Transverse colon (tissue), 4 donors: Measurements from ENCODE around the gene SMCO2. TPM values are rescaled to one million over a fixed set of nuclear protein-coding genes. Genes with fewer than 3 reads are reported as not detected.

Experiments used
- DNase-seq: peaks from one replicate; pipeline ENCODE4 v3.0.0-alpha.2; 2019
- H3K27ac ChIP-seq, 4 donors: fragments of 200-600 bp; sonication (generic); 2 replicates each; pipeline ENCODE4 v1.5.1; 2016 to 2018; ENCODE audit warnings: inconsistent platforms in 4 of 4
- H3K27me3 ChIP-seq: fragments of 200-600 bp; sonication (generic); 2 replicates; pipeline ENCODE4 v1.5.1; 2017; ENCODE audit warnings: inconsistent platforms
- H3K36me3 ChIP-seq, 4 donors: fragments of 200-600 bp; sonication (generic); 2 replicates each; pipeline ENCODE4 v1.5.1; 2017 to 2019; ENCODE audit warnings: inconsistent platforms in 4 of 4
- H3K4me1 ChIP-seq, 4 donors: fragments of 200-600 bp; sonication (generic); 2 replicates each; pipeline ENCODE4 v1.5.1; 2017 to 2020; ENCODE audit warnings: inconsistent platforms in 4 of 4
- H3K4me3 ChIP-seq, 4 donors: fragments of 200-600 bp; sonication (generic); 1 replicate in 1 of 4; 2 replicates in 3 of 4; pipeline versions ENCODE4 v1.5.1 to v1.6.1; 2017 to 2019; ENCODE audit warnings: inconsistent platforms in 4 of 4
- H3K9me3 ChIP-seq, 2 donors: fragments of 200-600 bp; sonication (generic); 2 replicates each; pipeline ENCODE4 v1.5.1; 2017 to 2019; ENCODE audit warnings: inconsistent platforms in 2 of 2
- CTCF ChIP-seq, 5 experiments: fragments of 200-600 bp in 3 of 5; fragments of 450-650 bp in 2 of 5; sonication (generic) in 3 of 5; IDR thresholded peaks; 1 replicate in 2 of 5; 2 replicates in 3 of 5; pipeline ENCODE4 v1.5.1; 2016 to 2017; ENCODE audit warnings: antibody characterized with exemption in 5 of 5, inconsistent platforms in 3 of 5, mild to moderate bottlenecking in 2 of 5, moderate library complexity in 1 of 5
- EP300 ChIP-seq: sonication (generic); formaldehyde crosslinking; IDR thresholded peaks from one replicate; pipeline ENCODE4 v1.6.1; 2017; ENCODE audit warnings: antibody characterized with exemption, low read depth
- POLR2A ChIP-seq: fragments of 450-650 bp; IDR thresholded peaks from one replicate; pipeline ENCODE4 v1.6.1; 2016; ENCODE audit warnings: antibody characterized with exemption, mild to moderate bottlenecking, moderate library complexity
- POLR2AphosphoS5 ChIP-seq, 3 donors: sonication (generic); formaldehyde crosslinking; IDR thresholded peaks; one replicate each; pipeline ENCODE4 v1.6.1; 2016; ENCODE audit warnings: antibody characterized with exemption in 3 of 3
- WGBS, 2 donors: methylation state at CpG; one replicate each; pipeline ENCODE4 v1.1.5; 2018; ENCODE audit warnings: low coverage in 1 of 2; 5-methylcytosine and 5-hydroxymethylcytosine counted together
- in situ Hi-C, 4 donors: fragments of 200-750 bp; cut with MboI; loops; one replicate each; pipeline versions ENCODE4 v1.15.0 to v1.15.1; 2017; ENCODE audit warnings: low sequenced_read_pairs in 3 of 4, low pct_ligation_motif_present in 1 of 4, low pct_unique_long_range_greater_than_20kb in 1 of 4
- intact Hi-C: fragments of 100-400 bp; cut with DNase I; formaldehyde crosslinking; loops from one replicate; pipeline ENCODE4 v1.15.1; 2023; ENCODE audit warnings: low total_unique reads
- total RNA-seq, 4 donors: library from RNA; depleted of rRNA; stranded (reverse); fragments of >200 nt; gene quantifications; one replicate each; pipeline ENCODE4 v1.1.0, GENCODE V29; 2016

Gene SMCO2
- total RNA-seq, 4 donors from 2014 or later, result not detected

GRCh38 chr12:27513155-27513824 is 66.8 kb downstream of the SMCO2 start:
- H3K4me1 ChIP-seq, result no peaks in the 10 kb centered on the region
- 72 to 85% methylated on average over 7 of the region's 7 CpGs for WGBS, 2 donors
- no peaks in the 10 kb centered on the region for H3K27me3 ChIP-seq
- TF ChIP-seq CTCF (IDR thresholded peaks at IDR 0.05) (no peak), EP300 (no peak), POLR2A (no peak), POLR2AphosphoS5 (IDR thresholded peaks at IDR 0.05) (no peak)
- DNase-seq, result no peak
- no peak overlapping the region for H3K27ac ChIP-seq
- H3K36me3 ChIP-seq, result no peaks in the 10 kb centered on the region
- no peaks in the 10 kb centered on the region for H3K9me3 ChIP-seq
- intact Hi-C loops, result no loop called here
- H3K4me3 ChIP-seq, result no peak overlapping the region
- in situ Hi-C loops, result no loop called here

- no peak for TF ChIP-seq CTCF (IDR thresholded peaks at IDR 0.05)
- no peak for TF ChIP-seq EP300
- no peak for TF ChIP-seq POLR2AphosphoS5 (IDR thresholded peaks at IDR 0.05)
- TF ChIP-seq POLR2A, result no peak
- in situ Hi-C loops, result no loop called here
- Histone ChIP-seq H3K9me3 (no peaks in the 10 kb centered on the region), H3K27ac (no peak overlapping the region), H3K4me3 (no peak overlapping the region), H3K4me1 (no peaks in the 10 kb centered on the region), H3K36me3 (no peaks in the 10 kb centered on the region), H3K27me3 (no peaks in the 10 kb centered on the region)
- intact Hi-C loops, result no loop called here
- no peak for DNase-seq
- 78 to 87% methylated on average over 8 to 9 of the region's 9 CpGs for WGBS, 2 donors
These were observed 69.1 kb downstream of the SMCO2 start for GRCh38 chr12:27515671-27516070.

GRCh38 chr12:27516625-27517024 is 70.1 kb downstream of the SMCO2 start:
- in situ Hi-C loops, result no loop called here
- Histone ChIP-seq H3K27ac (no peak overlapping the region), H3K9me3 (no peaks in the 10 kb centered on the region)

GRCh38 chr12:27517546-27517945 is 71.0 kb downstream of the SMCO2 start:
- Histone ChIP-seq H3K27me3 (no peaks in the 10 kb centered on the region), H3K36me3 (no peaks in the 10 kb centered on the region), H3K27ac (no peak overlapping the region), H3K4me3 (no peak overlapping the region), H3K9me3 (no peaks in the 10 kb centered on the region), H3K4me1 (peaks cover 0 to 4% (median 0%) of the 10 kb centered on the region in 4 donors)
- in situ Hi-C loops, result no loop called here
- DNase-seq, result no peak
- no peak for TF ChIP-seq POLR2AphosphoS5 (IDR thresholded peaks at IDR 0.05)
- no peak for TF ChIP-seq EP300
- intact Hi-C loops, result no loop called here
- WGBS, 2 donors, result 88 to 97% methylated on average over 3 of the region's 3 CpGs

More at GRCh38 chr12:27516625-27517024, 70.1 kb downstream of the SMCO2 start:
- DNase-seq, result no peak
- H3K27me3 ChIP-seq, result no peaks in the 10 kb centered on the region
- intact Hi-C loops, result no loop called here
- 72 to 81% methylated on average over 3 to 4 of the region's 4 CpGs for WGBS, 2 donors
- H3K4me1 ChIP-seq, result peaks cover 0 to 3% (median 0%) of the 10 kb centered on the region in 4 donors
- no peaks in the 10 kb centered on the region for H3K36me3 ChIP-seq
- no peak overlapping the region for H3K4me3 ChIP-seq
- TF ChIP-seq CTCF (IDR thresholded peaks at IDR 0.05), result no peak
- TF ChIP-seq EP300, result no peak
- no peak for TF ChIP-seq POLR2A
- no peak for TF ChIP-seq POLR2AphosphoS5 (IDR thresholded peaks at IDR 0.05)
